ENCODE measurements around the gene TAS2R43.

DNA sequence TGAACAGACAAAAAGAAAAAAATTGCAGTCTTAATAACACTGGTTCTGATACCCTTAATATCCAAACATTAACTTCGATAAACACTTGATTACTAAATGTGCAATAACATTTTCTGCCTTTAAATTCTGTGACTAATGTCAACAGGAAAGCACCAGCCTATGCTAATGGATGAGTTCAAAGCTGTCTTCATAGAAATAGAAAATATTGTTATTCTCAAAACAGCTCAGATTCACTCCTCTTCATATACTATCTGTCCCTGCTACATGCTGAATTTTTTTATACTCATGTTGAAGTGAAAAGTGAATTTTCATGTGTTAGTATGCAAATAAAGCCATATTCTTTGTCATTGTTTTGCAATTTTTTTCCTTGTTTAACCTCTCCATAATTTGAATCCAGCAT lies 13.9 kb downstream of the TAS2R43 start:
- no peak for TF ChIP-seq POLR2A (IDR thresholded peaks at IDR 0.05; ENCODE audit: low read depth, low read length)
- TF ChIP-seq POLR2AphosphoS5 (IDR thresholded peaks at IDR 0.05; ENCODE audit: low read depth, low read length) = no peak
- TF ChIP-seq TAF1 (IDR thresholded peaks at IDR 0.05; ENCODE audit: low read depth, low read length) = no peak
- TF ChIP-seq PAX5 (IDR thresholded peaks at IDR 0.05; ENCODE audit: insufficient read depth, low read length, severe bottlenecking) = no peak
- no peak for TF ChIP-seq SPI1 (IDR thresholded peaks at IDR 0.05; ENCODE audit: low read depth, low read length)

All from GM12891 (cell line).